Activated T-cell treated with anti-CD3 and anti-CD28 coated beads for 1 hour (primary cell): ENCODE data around the gene EYA2.

Source experiments
- DNase-seq: peaks from one replicate; pipeline ENCODE4 v3.0.0-alpha.2; 2020; ENCODE audit warnings: low read depth

EYA2 gene

GRCh38 chr20:47007826-47008655, 113.4 kb downstream of the EYA2 start:
- DNase-seq: no peak

GRCh38 chr20:47008842-47009518, 114.3 kb downstream of the EYA2 start:
- DNase-seq: no peak

- no peak for DNase-seq
Observed at GRCh38 chr20:47009784-47010183, 115.1 kb downstream of the EYA2 start.

- no peak for DNase-seq
Observed at GRCh38 chr20:47011984-47012383, 117.3 kb downstream of the EYA2 start.

GRCh38 chr20:47013606-47014005, 119.0 kb downstream of the EYA2 start:
- DNase-seq: no peak

GRCh38 chr20:47016068-47016664, 121.5 kb downstream of the EYA2 start:
- DNase-seq: no peak

- DNase-seq: no peak
Observed at GRCh38 chr20:47018381-47018780, 123.7 kb downstream of the EYA2 start.

GRCh38 chr20:47019121-47019824, 124.6 kb downstream of the EYA2 start:
- no peak for DNase-seq

- DNase-seq: no peak
Observed at GRCh38 chr20:47020231-47020630, 125.6 kb downstream of the EYA2 start.

GRCh38 chr20:47021850-47022249, 127.2 kb downstream of the EYA2 start:
- no peak for DNase-seq

GRCh38 chr20:47024461-47024937, 129.9 kb downstream of the EYA2 start:
- no peak for DNase-seq

GRCh38 chr20:47027042-47027441, 132.4 kb downstream of the EYA2 start:
- no peak for DNase-seq

- no peak for DNase-seq
Observed at GRCh38 chr20:47027456-47027855, 132.8 kb downstream of the EYA2 start.

GRCh38 chr20:47028487-47028886, 133.8 kb downstream of the EYA2 start:
- no peak for DNase-seq

GRCh38 chr20:47029845-47030244, 135.2 kb downstream of the EYA2 start:
- no peak for DNase-seq

GRCh38 chr20:47030271-47030810, 135.7 kb downstream of the EYA2 start:
- no peak for DNase-seq

- no peak for DNase-seq
Observed at GRCh38 chr20:47031004-47031403, 136.4 kb downstream of the EYA2 start.

GRCh38 chr20:47031821-47032220, 137.2 kb downstream of the EYA2 start:
- DNase-seq: no peak

GRCh38 chr20:47032933-47033578, 138.4 kb downstream of the EYA2 start:
- no peak for DNase-seq

- DNase-seq: no peak
Observed at GRCh38 chr20:47033665-47034064, 139.0 kb downstream of the EYA2 start.

GRCh38 chr20:47035026-47035590, 140.5 kb downstream of the EYA2 start:
- no peak for DNase-seq
